HCT116 (cell line): ENCODE results near the gene SYTL3.

Source experiments
- CTCF ChIP-seq, 3 experiments: fragments of 200-600 bp in 1 of 3; sonication (generic) in 1 of 3; IDR thresholded peaks in 2 of 3; conservative IDR thresholded peaks in 1 of 3; 2 replicates each; pipeline ENCODE4 v1.5.1; 2012 to 2017; ENCODE audit warnings: low read depth in 2 of 3, low read length in 2 of 3, antibody characterized with exemption in 1 of 3, borderline replicate concordance in 1 of 3, control low read depth in 1 of 3, mild to moderate bottlenecking in 1 of 3, mixed read lengths in 1 of 3, mixed run types in 1 of 3, moderate library complexity in 1 of 3; ENCODE audit not compliant: insufficient read depth in 1 of 3
- EZH2 ChIP-seq: fragments of 200-600 bp; sonication (generic); IDR thresholded peaks from 2 replicates; pipeline ENCODE4 v1.6.1; 2017; ENCODE audit warnings: antibody characterized with exemption, mixed run types
- EZH2phosphoT487 ChIP-seq: fragments of 200-600 bp; IDR thresholded peaks from 2 replicates; pipeline ENCODE4 v1.6.1; 2018; ENCODE audit warnings: antibody characterized with exemption, borderline replicate concordance
- JUND ChIP-seq: IDR thresholded peaks from 2 replicates; pipeline ENCODE4 v1.6.1; 2012
- MAX ChIP-seq: IDR thresholded peaks from 2 replicates; pipeline ENCODE4 v1.6.1; 2012
- POLR2A ChIP-seq: IDR thresholded peaks from 2 replicates; pipeline ENCODE4 v1.7.0; 2011; ENCODE audit warnings: borderline replicate concordance; ENCODE audit not compliant: insufficient read depth, insufficient read length; ENCODE audit errors: extremely low read depth
- RAD21 ChIP-seq: IDR thresholded peaks from 2 replicates; pipeline ENCODE4 v1.6.1; 2012; ENCODE audit warnings: low read depth, mild to moderate bottlenecking
- REST ChIP-seq: IDR thresholded peaks from 2 replicates; pipeline ENCODE4 v1.6.1; 2012; ENCODE audit warnings: low read depth
- SP1 ChIP-seq: IDR thresholded peaks from 2 replicates; pipeline ENCODE4 v1.6.1; 2012; ENCODE audit warnings: low read depth
- YY1 ChIP-seq: IDR thresholded peaks from 2 replicates; pipeline ENCODE4 v1.6.1; 2011; ENCODE audit warnings: low read length, low read depth, moderate library complexity, mild to moderate bottlenecking; ENCODE audit not compliant: insufficient replicate concordance; ENCODE audit errors: extremely low read depth
- ZFX ChIP-seq: fragments of 450-650 bp; IDR thresholded peaks from 2 replicates; pipeline ENCODE4 v1.6.1; 2017

GRCh38 chr6:158796353-158796752 lies 146.5 kb downstream of the SYTL3 start:
- TF ChIP-seq CTCF (IDR thresholded peaks at IDR 0.05 in 2 of 3, conservative IDR thresholded peaks at IDR 0.05 in 1 of 3; ENCODE audit: borderline replicate concordance in 1 of 3, insufficient read depth in 1 of 3, low read depth in 2 of 3, low read length in 2 of 3), result no peak
- TF ChIP-seq RAD21, result no peak
- no peak for TF ChIP-seq POLR2A
- no peak for TF ChIP-seq MAX
- TF ChIP-seq EZH2phosphoT487, result no peak
- TF ChIP-seq EZH2, result no peak
- TF ChIP-seq ZFX, result no peak
- no peak for TF ChIP-seq YY1
- no peak for TF ChIP-seq SP1
- TF ChIP-seq JUND, result no peak
- TF ChIP-seq REST, result no peak
